SW 1271 (cell line): ENCODE measurements around the gene AP4M1.
"Not testable (repeated sequence)": the region's sequence is repeated elsewhere in the genome, so short reads cannot be mapped to it uniquely, and the experiment has no call there.

Experiments
- DNase-seq, 2 experiments: peaks; one replicate each; lab custom pipeline; 2025; lab: John Stamatoyannopoulos, UW

The AP4M1 gene

DNA sequence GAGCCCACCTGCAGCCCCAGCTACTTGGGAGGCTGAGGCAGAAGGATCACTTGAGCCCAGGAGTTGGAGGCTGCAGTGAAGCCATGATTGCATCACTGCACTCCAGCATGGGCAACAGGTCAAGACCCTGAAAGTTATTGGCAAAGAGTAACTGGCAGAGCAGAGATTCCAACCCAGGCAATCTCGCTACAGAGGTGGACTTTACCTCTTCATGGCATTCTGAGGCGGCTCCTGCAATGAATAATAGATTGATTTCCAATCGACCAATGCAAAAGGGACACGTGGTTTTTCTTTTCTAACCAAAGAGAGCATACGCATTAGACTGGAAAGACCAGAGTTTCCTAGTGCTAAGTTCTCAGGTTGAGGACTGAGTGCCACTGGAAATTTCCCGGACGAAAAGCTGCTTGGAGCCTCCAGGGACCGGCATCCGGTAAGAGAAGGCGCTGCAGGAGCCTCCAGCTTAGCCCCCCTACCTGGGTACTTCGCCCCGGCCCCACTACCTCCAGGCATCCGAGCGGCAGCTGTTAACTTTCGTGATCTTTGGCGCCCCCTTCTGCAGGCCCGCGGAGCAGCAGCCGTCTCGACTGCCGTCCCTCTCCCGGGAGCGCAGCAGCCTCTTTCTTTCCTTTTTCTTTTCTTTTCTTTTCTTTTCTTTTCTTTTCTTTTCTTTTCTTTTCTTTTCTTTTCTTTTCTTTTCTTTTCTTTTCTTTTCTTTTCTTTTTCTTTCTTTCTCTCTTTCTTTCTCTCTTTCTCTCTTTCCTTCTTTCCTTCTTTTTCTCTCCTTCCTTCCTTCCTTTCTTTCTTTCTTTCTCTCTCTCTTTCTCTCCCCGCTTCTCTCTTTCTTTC lies 29.4 kb downstream of the AP4M1 start:
- peak in 1 of 2 experiments; percentile 36 for DNase-seq

DNA sequence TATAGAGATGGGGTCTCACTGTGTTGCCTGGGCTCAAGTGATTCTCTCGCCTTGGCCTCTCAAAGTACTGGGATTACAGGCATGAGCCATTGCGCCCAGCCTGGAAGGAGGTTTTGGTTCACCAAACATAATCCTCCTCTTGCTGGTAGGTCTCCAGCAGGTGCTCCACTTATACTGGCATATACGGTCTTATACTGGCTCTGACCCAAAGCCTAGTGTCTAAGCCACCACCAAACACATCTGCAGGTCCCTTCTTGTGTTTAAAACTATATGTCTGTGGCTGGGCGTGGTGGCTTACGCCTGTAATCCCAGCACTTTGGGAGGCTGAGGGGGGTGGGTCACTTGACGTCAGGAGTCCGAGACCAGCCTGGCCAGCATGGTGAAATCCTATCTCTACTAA lies 30.7 kb downstream of the AP4M1 start:
- no peak for DNase-seq

DNA sequence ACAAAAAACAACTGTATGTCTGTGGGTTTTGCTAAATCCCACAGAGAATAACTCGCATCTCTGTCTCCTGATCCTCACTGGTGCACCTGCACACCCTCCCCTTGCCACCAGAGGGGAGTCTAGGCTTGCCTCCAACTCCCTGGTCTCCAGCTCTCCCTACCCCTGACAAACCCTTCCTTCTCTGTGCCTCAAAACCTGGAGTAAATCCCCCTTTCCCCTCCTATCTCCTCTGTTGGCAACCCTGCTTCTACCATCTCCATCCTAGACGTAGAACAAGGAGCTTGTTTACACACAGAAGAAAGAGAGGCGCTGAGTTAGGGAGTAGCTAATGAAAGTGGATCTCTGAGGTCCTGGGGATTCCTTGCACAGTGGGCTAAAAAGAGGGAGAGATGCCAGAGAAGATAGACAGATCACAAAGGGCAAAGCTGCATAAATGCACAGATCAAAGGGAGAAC lies 31.3 kb downstream of the AP4M1 start:
- DNase-seq, result peak in 1 of 2 experiments; percentile 52

DNA sequence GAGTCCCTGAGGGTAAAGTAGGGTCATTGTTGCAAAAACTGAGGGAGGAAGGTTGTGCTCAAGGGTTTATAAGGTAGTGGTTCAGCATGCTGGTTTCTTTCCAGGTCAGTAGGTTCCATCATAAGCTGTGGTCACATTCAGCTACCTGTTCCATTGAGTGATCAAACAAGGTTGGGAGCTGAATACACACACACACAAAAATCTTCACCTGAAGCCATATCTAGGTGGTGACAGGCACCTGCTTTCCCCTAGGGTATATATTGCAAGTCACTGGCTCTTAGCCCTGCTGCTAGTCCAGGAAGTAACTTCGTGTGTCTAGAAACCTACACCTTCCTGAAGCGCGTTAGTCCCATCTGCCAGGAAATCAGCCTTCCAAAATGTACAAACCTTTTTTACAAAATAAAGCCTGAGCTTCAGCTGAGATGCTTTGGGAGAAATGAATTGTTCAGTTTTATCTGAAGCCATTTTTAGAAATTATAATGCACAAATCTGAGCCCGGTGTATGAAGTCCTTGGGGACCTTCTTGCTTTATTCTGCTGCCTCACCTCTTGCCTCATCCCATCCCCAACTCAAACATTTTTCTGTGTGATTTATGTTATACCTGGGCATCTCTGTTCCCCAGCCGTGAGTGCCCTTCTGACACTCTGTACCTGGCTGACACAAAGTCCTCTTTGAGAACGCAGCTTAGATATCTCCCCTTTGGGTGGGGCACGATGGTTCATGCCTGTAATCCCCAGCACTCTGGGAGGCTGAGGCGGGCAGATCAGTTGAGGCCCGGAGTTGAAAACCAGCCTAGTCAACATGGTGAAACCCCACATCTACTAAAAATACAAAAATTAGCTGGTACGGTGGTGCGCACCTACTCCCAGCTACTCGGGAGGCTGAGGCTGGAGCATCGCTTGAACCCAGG lies 36.7 kb downstream of the AP4M1 start:
- DNase-seq, result no peak

DNA sequence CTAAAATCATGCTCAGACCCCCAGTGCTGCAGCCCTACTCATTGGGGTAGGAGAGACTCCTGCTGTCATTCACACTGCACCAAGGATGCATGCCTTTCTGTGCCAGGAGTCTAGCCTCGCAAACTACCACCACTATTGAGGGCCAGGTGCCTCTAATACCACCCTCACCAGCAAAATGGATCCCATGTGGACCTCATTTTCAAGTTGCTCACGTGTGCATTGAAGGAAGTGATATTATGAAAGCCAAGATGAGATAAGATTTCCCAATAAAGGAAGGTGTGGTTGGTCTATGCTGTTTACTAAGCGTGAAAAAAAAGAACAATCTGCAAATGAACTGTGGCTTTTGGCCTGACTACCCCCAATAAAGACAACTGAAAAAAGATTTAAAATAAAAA lies 40.1 kb downstream of the AP4M1 start:
- DNase-seq, result no peak

DNA sequence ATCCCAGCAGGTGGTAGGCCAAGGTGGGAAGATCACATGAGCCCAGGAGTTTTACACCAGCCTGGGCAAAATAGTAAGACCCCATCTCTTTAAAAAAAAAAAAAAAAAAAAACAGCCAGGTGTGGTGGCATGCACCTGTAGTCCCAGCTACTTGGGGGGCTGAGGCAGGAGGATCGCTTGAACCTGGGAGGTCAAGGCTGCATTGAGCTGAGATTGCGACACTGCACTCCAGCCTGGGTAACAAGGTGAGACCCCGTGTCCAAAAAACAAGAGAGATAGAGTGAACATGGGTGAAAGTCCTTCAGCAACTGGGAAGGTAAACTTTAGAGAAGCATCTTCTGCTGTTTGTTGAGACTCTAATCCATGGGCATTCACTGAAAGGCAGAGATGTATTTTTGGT lies 41.0 kb downstream of the AP4M1 start:
- no peak for DNase-seq

DNA sequence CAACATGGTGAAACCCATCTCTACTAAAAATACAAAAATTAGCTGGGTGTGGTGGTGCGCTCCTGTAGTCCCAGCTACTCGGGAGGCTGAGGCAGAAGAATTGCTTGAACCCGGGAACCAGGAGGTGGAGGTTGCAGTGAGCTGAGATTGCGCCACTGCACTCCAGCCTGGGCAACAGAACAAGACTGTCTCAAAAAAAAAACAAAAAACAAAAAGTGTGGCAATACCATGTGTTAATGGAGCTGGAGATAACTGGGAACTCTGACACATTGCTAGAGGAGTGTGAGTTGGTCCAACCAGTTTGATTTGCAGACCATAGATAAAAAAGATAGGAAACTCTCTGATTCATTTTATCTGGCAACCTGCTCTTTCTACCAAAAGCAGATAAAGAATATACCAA lies 44.9 kb downstream of the AP4M1 start:
- DNase-seq, result not testable (repeated sequence)

DNA sequence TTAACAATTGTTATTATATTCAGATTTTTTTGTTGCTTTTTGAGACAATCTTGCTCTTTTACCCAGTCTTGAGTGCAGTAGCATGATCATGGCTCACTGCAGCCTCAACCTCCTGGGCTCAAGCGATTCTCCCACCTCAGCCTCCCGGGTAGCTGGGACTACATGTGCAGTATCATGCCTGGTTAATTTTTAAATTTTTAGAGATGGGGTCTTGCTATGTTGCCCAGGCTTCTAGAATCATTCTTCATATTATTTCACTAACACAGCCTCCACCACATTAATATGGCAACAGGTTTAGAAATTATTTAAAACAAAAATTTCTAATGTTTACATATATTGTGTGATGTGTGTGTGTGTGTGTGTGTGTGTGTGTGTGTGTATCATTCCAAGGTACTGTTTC lies 45.8 kb downstream of the AP4M1 start:
- no peak for DNase-seq

DNA sequence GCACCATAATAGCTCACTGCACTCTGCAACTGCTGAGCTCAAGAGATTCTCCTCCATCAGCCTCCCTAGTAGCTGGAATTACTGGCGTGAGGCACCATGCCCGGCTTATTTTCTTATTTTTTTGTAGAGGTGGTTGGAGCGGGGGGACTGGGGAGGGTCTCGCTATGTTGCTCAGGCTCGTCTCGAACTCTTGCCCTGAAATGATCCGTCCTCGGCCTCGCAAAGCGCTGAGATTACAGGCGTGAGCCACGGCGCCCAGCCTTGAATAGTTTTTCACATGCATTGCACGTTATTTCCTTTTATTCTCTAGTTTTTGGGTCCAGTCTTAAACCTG lies 46.7 kb downstream of the AP4M1 start:
- DNase-seq, result no peak

DNA sequence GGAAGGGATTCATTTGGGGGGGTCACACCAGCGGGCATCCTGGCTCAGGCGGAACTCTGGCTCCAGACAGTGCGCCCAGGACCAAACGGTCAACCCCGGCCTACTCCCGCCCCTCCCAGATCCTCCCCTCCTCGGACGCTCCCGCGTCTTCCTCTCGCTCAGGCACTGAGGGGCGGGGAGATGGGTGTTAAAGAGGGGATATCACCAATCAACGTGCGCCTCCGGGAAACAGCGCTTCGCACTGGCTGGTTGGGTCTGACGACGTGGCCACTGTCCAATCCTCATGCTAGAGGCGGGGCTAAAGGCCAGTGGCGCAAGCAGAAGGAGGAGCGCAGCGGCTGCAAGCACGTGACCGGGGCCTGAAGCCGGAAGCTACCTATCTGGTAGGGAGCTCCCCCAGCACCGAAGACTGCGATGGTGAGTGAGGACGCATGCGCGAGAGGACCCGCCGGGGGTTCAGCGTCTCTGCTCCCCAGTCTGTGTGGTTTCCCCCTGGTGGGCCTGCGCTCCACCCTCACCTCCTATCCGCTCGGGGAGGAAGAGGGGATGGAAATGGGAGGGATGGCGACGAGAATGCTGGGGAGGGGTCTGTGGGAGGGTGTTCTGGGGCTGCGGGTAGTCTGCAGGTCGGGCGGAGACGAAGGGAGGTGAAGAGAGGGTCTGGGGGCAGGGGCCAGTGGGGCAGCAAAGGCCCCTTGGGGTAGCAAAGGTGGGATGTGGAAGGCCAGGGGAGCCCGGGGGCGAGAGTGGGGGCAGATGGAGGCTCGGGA lies 47.3 kb downstream of the AP4M1 start, which contains the start of gene LAMTOR4:
Gene LAMTOR4 (plus strand): TSS at position 360 of the 770 bp plus-strand sequence. CDS start 55 bp downstream, at position 415.
- peak; percentile 98 for DNase-seq

DNA sequence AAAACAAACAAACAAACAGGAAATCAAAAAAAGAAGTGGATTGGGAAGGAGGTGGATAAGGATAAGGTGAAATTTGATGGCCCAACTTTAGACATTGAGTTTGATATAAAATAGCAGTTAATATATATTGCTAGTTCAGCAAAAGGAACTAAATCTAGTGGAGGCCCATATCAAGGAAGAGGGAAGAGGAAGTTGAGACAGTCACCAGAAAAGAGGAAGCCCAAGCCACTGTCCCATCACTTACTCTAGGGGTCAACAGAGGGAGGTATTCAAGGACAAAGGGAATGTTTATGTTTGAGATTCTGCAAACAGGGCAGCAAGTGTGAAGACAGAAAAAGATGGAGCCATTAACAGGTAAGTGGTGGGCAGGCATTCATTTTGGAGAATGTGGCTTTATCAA lies 51.0 kb downstream of the AP4M1 start:
- DNase-seq, result no peak

DNA sequence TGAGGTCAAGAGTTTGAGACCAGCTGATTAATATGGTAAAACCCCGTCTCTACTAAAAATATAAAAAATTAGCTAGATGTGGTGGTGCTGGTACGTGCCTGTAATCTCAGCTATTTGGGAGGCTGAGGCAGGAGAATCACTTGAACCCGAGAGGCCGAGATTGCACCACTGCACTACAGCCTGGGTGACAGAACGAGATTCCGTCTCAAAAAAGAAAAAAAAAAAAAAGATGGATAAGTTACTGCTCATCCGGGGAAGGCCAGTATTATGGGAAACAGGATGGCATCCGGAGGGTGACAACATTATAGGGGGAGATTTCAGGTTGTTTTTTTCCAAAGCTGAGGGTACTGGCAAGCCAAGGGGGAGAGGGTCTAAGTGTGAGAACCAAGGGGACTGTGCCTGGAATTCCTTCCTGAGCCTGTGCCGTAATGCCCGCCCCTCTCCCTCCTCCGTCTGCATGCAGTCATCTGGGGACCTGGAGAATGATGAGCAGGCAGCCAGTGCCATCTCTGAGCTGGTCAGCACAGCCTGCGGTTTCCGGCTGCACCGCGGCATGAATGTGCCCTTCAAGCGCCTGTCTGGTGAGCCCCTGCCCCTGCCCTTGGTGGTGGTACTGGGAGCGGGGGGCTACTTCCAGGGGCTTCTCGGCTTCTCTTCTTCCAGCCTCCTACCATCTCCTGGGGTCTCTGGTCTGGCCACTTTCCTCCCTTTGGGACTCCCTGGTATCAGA lies 51.7 kb downstream of the AP4M1 start:
- DNase-seq, result no peak

DNA sequence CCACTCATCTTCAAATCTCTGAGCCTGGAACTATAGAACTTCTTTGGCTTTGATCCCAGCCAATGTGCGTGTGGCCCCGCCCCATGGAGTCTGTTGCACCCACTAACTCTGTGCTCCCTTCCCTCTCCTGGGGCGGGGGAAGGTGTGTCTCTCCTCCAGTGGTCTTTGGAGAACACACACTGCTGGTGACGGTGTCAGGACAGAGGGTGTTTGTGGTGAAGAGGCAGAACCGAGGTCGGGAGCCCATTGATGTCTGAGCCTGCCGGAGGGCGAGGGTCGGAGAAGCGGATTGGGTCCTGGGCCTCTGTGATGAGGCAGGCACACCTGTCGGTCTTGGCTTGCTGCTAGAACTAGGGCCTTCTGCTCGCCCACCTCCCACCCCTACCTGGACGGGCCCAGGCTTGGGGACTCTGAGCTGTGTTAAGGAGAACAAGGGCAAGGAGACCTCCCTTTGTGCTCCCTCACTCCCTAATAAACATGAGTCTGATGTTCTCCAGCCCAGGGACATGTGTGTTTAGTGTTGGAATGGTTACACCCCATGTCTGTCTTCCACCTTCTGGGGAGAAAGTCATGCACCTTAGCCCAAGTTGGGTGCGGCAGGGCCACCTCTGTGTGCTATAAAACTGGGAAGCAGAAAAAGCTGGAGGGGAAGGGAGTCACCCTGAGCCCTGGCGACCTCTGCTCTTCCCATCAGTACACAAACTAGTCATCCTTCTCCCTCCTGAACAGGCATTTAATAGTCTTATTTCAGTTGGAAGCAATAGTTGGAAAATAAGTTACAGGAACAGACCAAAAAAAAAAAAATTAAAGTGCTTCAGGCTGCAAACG lies 52.5 kb downstream of the AP4M1 start:
- no peak for DNase-seq

DNA sequence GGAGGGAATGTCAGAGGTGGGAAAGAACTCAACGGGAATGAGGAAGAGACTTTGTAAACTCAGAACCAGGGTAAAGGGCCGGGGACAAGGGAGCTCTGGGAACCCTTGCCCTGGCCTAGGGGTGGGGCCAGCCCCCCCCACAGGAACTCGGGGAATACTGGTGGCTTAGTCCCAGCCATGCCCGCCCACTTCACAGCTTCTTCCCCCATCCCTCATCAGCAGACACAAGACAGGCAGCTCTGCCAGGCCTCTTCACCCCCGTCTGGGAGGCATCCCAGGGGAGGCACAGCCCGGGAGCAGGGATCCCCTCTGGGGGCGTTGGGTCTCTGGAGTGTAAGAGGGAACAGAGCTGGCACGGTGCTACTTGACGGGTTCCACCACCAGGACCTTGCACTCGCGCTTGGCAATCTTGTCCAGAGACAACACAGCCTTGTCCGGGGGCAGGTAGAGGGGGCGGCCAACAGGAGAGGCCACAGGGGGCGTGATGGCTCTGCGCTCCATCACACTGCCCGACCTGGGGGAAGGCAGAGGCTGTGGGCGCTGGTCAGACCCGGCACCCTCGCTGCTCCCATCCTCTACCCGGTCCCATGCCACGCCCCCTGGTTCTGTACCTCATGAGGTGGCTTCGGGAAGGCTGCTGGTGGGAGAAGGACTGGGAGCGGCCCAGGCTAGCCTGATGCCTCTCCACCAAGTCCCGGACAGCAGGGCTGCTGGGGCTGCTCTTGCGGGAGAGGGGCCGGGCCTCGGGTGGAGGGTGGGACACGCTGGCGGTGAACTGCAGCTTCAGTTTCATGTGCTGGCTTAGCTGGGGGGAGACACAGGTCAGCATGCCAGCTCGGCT lies 53.4 kb downstream of the AP4M1 start:
- no peak for DNase-seq

DNA sequence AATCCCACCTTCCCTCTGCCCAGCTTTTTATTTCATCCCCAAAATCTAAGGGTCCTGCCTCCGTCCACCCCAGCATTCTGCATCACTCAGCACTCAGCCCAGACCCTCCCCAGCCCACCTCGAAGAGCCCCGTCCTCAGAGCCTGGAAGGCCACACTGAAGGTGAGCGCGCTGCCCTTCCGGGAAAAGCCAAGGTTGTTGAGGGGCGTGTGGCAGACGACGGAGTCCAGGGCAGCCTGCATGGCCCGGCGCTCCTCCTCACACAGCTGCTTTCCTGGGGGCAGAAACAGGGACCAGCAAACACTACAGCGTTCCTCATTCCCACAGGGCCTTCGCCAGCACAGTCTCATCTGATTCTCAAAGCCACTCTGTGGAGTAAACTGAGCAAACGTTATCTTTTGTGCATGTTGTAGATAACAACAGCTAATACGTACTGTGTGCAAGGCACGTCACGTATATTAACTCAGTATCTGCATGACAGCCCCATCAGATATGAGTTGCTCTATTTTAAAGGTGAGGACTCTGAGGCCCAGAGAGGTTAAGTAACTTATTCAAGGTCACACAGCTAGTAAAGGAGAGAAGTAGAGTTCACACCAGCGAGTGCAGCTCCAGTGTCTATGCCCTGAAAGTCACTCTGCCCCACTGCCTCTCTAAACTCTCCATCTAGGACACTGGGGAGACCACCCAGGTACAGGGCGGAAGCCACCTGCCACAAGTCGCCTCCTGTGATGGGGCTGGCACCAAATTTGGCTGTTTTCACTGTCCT lies 54.3 kb downstream of the AP4M1 start:
- no peak for DNase-seq

DNA sequence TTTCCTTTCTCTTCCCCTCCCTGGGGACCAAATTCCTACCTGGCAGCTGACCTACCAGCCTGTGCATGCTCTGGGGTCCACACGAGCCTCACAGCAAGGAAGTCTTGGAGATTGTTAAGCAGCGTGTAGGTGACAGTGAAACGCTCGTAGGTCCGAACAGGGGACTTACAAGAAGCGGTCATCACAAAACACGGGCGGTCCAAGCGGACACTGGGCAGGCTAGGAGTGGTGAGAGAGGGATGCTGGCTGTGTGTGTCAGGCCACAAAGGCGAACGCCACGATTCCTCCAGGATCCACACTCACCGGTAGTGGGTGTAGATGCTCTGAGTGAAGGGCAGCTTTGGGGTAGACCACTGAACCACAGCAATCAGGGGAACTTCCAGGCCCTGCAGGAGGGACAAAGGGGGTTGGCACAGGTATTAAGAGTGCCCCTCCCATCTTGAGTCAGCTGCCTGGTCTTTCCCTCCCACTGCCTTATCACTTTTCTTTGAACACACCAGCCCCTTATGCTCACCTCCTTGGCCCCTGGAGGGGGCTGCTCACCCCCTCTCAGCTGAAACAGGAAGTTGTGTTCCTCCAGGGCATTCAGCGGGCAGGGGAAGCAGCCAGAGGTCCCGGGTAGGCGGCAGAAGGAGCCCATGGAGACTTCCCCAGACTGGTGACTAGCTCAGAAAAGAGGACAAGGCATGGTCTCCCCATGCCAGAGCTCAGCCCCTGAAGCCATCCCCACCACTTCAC lies 55.1 kb downstream of the AP4M1 start:
- DNase-seq, result no peak

DNA sequence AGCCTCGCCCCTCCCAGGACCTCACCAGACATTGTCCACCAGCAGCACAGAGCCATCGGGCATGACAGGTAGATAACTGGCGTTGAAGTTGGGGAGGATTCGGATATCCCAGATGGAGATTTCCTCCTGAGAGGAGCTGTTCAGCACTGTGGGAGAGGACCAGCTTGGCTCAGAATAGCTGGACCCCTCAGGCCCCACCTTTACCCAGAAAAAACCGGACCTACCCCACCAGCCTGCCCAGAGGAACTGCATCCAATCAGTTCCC lies 55.6 kb downstream of the AP4M1 start:
- no peak for DNase-seq
